Right lobe of liver (tissue), 4 donors: ENCODE data around the gene PHYKPL.

Experiments used
- CTCF ChIP-seq, 4 donors: fragments of 200-600 bp in 3 of 4; fragments of 450-650 bp in 1 of 4; IDR thresholded peaks; one replicate each; pipeline versions ENCODE4 v1.5.1 to v1.8.0; 2016 to 2022; ENCODE audit warnings: antibody characterized with exemption in 4 of 4, mild to moderate bottlenecking in 2 of 4
- POLR2A ChIP-seq: fragments of 450-650 bp; IDR thresholded peaks from one replicate; pipeline ENCODE4 v1.6.1; 2017; ENCODE audit warnings: antibody characterized with exemption, mild to moderate bottlenecking
- donor health status: DM: no; HTN: no; CAD: no.
- donor health status: DM: no; HTN: no; CAD: no.
- donor health status: DM: no; HTN: yes; CAD: no.

GRCh38 chr5:178212241-178213002 lies 20.2 kb downstream of the PHYKPL start:
- TF ChIP-seq CTCF (IDR thresholded peaks at IDR 0.05) (no peak), POLR2A (no peak)
